Measurements from ENCODE around the gene LRGUK.
"Not testable (repeated sequence)": the region's sequence is repeated elsewhere in the genome, so short reads cannot be mapped to it uniquely, and the experiment has no call there.

LRGUK gene

GRCh38 chr7:134293002-134293740 lies 166.0 kb downstream of the LRGUK start:
- no peak overlapping the region for H3K4me2 ChIP-seq (ENCODE audit: insufficient read depth, low read length, poor library complexity, severe bottlenecking)
- H2AFZ ChIP-seq (ENCODE audit: low read length), result no peak overlapping the region
- WGBS, 2 donors (ENCODE audit: extremely low coverage in 2 of 2, insufficient read length in 2 of 2, insufficient replicate concordance in 1 of 2), result no CpG with 5 or more reads among the region's 12 CpGs
- H3K4me1 ChIP-seq (ENCODE audit: control insufficient read depth in 2 of 2, insufficient read depth in 1 of 2, low read depth in 1 of 2, low read length in 2 of 2), result no peaks in the 10 kb centered on the region
- H3K79me1 ChIP-seq (ENCODE audit: low read depth, low read length), result no peaks in the 10 kb centered on the region
- no peak overlapping the region for H2BK120ac ChIP-seq (ENCODE audit: low read depth, low read length)
- H3K4me3 ChIP-seq (ENCODE audit: low read length in 2 of 2), result no peak overlapping the region
- no peaks in the 10 kb centered on the region for H3K27me3 ChIP-seq (ENCODE audit: control insufficient read depth in 3 of 3, insufficient read depth in 3 of 3, low read depth in 1 of 3, low read length in 3 of 3)
- no peaks in the 10 kb centered on the region for H3K9me3 ChIP-seq (replicated peaks in 1 of 2; ENCODE audit: control insufficient read depth in 2 of 2, insufficient read depth in 1 of 2, low read depth in 1 of 2, low read length in 2 of 2)
- no peak overlapping the region for H3K14ac ChIP-seq (ENCODE audit: low read length)
- H2BK12ac ChIP-seq (ENCODE audit: low read length), result no peak overlapping the region
- H2BK15ac ChIP-seq (ENCODE audit: low read length), result no peak overlapping the region
- H3K27ac ChIP-seq (replicated peaks; ENCODE audit: low read length), result no peak overlapping the region
- H4K91ac ChIP-seq (ENCODE audit: low read depth, low read length, poor library complexity), result no peak overlapping the region
- H2BK5ac ChIP-seq (ENCODE audit: low read length), result no peak overlapping the region
- no peak overlapping the region for H2AK5ac ChIP-seq (ENCODE audit: low read depth, low read length)
- no peak for DNase-seq (ENCODE audit: low spot score)
- no peak overlapping the region for H3K23ac ChIP-seq (ENCODE audit: low read depth, low read length, poor library complexity)
- no peak overlapping the region for H3K9ac ChIP-seq (ENCODE audit: low read depth, low read length, poor library complexity)
- H3K36me3 ChIP-seq (replicated peaks in 1 of 2; ENCODE audit: control insufficient read depth in 2 of 2, insufficient read depth in 2 of 2, low read length in 2 of 2), result peaks cover 14 to 57% of the 10 kb centered on the region in 2 donors
- H4K8ac ChIP-seq (ENCODE audit: low read depth, low read length), result no peak overlapping the region
- H3K18ac ChIP-seq (ENCODE audit: low read length), result no peak overlapping the region
- H3K4ac ChIP-seq (ENCODE audit: low read length), result no peak overlapping the region

- H3K27ac ChIP-seq (replicated peaks; ENCODE audit: low read length); H2AFZ ChIP-seq (ENCODE audit: low read length); H3K79me1 ChIP-seq (ENCODE audit: low read depth, low read length); H4K8ac ChIP-seq (ENCODE audit: low read depth, low read length); H3K4me2 ChIP-seq (ENCODE audit: insufficient read depth, low read length, poor library complexity, severe bottlenecking); H2BK5ac ChIP-seq (ENCODE audit: low read length); H3K4me1 ChIP-seq (ENCODE audit: control insufficient read depth in 2 of 2, insufficient read depth in 1 of 2, low read depth in 1 of 2, low read length in 2 of 2); H2BK120ac ChIP-seq (ENCODE audit: low read depth, low read length); DNase-seq (ENCODE audit: low spot score); H3K27me3 ChIP-seq (ENCODE audit: control insufficient read depth in 3 of 3, insufficient read depth in 3 of 3, low read depth in 1 of 3, low read length in 3 of 3); H2AK5ac ChIP-seq (ENCODE audit: low read depth, low read length); H3K18ac ChIP-seq (ENCODE audit: low read length); H3K14ac ChIP-seq (ENCODE audit: low read length); H4K91ac ChIP-seq (ENCODE audit: low read depth, low read length, poor library complexity); H2BK12ac ChIP-seq (ENCODE audit: low read length); H2BK15ac ChIP-seq (ENCODE audit: low read length); H3K9ac ChIP-seq (ENCODE audit: low read depth, low read length, poor library complexity); H3K4me3 ChIP-seq (ENCODE audit: low read length in 2 of 2); H3K4ac ChIP-seq (ENCODE audit: low read length); H3K23ac ChIP-seq (ENCODE audit: low read depth, low read length, poor library complexity); H3K9me3 ChIP-seq (replicated peaks in 1 of 2; ENCODE audit: control insufficient read depth in 2 of 2, insufficient read depth in 1 of 2, low read depth in 1 of 2, low read length in 2 of 2): not testable (repeated sequence)
- WGBS, 2 donors (ENCODE audit: extremely low coverage in 2 of 2, insufficient read length in 2 of 2, insufficient replicate concordance in 1 of 2), result no CpG with 5 or more reads among the region's 7 CpGs
- peaks cover 16 to 82% of the 10 kb centered on the region in 2 donors for H3K36me3 ChIP-seq (replicated peaks in 1 of 2; ENCODE audit: control insufficient read depth in 2 of 2, insufficient read depth in 2 of 2, low read length in 2 of 2)
These were observed 168.8 kb downstream of the LRGUK start for GRCh38 chr7:134295982-134296381.

DNA sequence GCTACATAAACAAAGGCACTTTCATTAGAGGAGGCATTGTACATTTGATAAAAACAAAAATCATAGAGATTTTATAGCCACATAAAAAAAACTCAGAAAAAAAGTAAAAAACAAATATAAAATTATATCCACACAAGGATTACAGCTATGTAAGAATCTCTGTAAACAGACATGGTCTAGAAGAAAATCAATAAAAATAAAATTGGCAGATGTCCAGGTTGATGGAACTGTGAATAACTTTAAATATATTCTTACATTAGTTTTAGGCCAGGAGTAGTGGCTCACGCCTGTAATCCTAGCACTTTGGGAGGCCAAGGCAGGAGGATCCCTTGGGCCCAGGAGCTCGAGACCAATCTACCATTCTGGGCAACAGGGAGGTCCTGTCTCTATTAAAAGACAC lies 170.3 kb downstream of the LRGUK start:
- Histone ChIP-seq H3K4me3 (ENCODE audit: low read length in 2 of 2) (no peak overlapping the region), H3K23ac (ENCODE audit: low read depth, low read length, poor library complexity) (no peak overlapping the region), H3K79me1 (ENCODE audit: low read depth, low read length) (no peaks in the 10 kb centered on the region), H2BK12ac (ENCODE audit: low read length) (no peak overlapping the region), H2AK5ac (ENCODE audit: low read depth, low read length) (no peak overlapping the region), H4K91ac (ENCODE audit: low read depth, low read length, poor library complexity) (no peak overlapping the region), H2BK120ac (ENCODE audit: low read depth, low read length) (no peak overlapping the region), H3K27ac (replicated peaks; ENCODE audit: low read length) (no peak overlapping the region), H3K4me1 (ENCODE audit: control insufficient read depth in 2 of 2, insufficient read depth in 1 of 2, low read depth in 1 of 2, low read length in 2 of 2) (no peaks in the 10 kb centered on the region), H3K14ac (ENCODE audit: low read length) (no peak overlapping the region), H3K9ac (ENCODE audit: low read depth, low read length, poor library complexity) (no peak overlapping the region), H3K18ac (ENCODE audit: low read length) (no peak overlapping the region), H3K4me2 (ENCODE audit: insufficient read depth, low read length, poor library complexity, severe bottlenecking) (no peak overlapping the region), H3K27me3 (ENCODE audit: control insufficient read depth in 3 of 3, insufficient read depth in 3 of 3, low read depth in 1 of 3, low read length in 3 of 3) (no peaks in the 10 kb centered on the region), H3K4ac (ENCODE audit: low read length) (no peak overlapping the region), H2AFZ (ENCODE audit: low read length) (no peak overlapping the region), H2BK15ac (ENCODE audit: low read length) (no peak overlapping the region), H3K9me3 (replicated peaks in 1 of 2; ENCODE audit: control insufficient read depth in 2 of 2, insufficient read depth in 1 of 2, low read depth in 1 of 2, low read length in 2 of 2) (no peaks in the 10 kb centered on the region), H2BK5ac (ENCODE audit: low read length) (no peak overlapping the region), H3K36me3 (replicated peaks in 1 of 2; ENCODE audit: control insufficient read depth in 2 of 2, insufficient read depth in 2 of 2, low read length in 2 of 2) (peaks cover 16 to 93% of the 10 kb centered on the region in 2 donors), H4K8ac (ENCODE audit: low read depth, low read length) (no peak overlapping the region)
- no peak for DNase-seq (ENCODE audit: low spot score)
- WGBS, 2 donors (ENCODE audit: extremely low coverage in 2 of 2, insufficient read length in 2 of 2, insufficient replicate concordance in 1 of 2), result no CpG with 5 or more reads among the region's 2 CpGs

- no peaks in the 10 kb centered on the region for H3K79me1 ChIP-seq (ENCODE audit: low read depth, low read length)
- no peak overlapping the region for H3K23ac ChIP-seq (ENCODE audit: low read depth, low read length, poor library complexity)
These were observed 172.0 kb downstream of the LRGUK start for GRCh38 chr7:134298902-134299683.

More at GRCh38 chr7:134298902-134299683, 172.0 kb downstream of the LRGUK start:
- H3K4me3 ChIP-seq (ENCODE audit: low read length in 2 of 2), result no peak overlapping the region
- H3K9me3 ChIP-seq (replicated peaks in 1 of 2; ENCODE audit: control insufficient read depth in 2 of 2, insufficient read depth in 1 of 2, low read depth in 1 of 2, low read length in 2 of 2), result no peaks in the 10 kb centered on the region
- no peak overlapping the region for H2AFZ ChIP-seq (ENCODE audit: low read length)
- no peaks in the 10 kb centered on the region for H3K4me1 ChIP-seq (ENCODE audit: control insufficient read depth in 2 of 2, insufficient read depth in 1 of 2, low read depth in 1 of 2, low read length in 2 of 2)
- no peak overlapping the region for H3K18ac ChIP-seq (ENCODE audit: low read length)
- H2BK120ac ChIP-seq (ENCODE audit: low read depth, low read length), result no peak overlapping the region
- no peak overlapping the region for H2BK5ac ChIP-seq (ENCODE audit: low read length)
- DNase-seq (ENCODE audit: low spot score), result no peak
- no peak overlapping the region for H3K9ac ChIP-seq (ENCODE audit: low read depth, low read length, poor library complexity)
- H3K14ac ChIP-seq (ENCODE audit: low read length), result no peak overlapping the region
- H3K36me3 ChIP-seq (replicated peaks in 1 of 2; ENCODE audit: control insufficient read depth in 2 of 2, insufficient read depth in 2 of 2, low read length in 2 of 2), result peaks cover 11 to 97% of the 10 kb centered on the region in 2 donors
- WGBS, 2 donors (ENCODE audit: extremely low coverage in 2 of 2, insufficient read length in 2 of 2, insufficient replicate concordance in 1 of 2), result no CpG with 5 or more reads among the region's 10 CpGs
- H3K27ac ChIP-seq (replicated peaks; ENCODE audit: low read length), result no peak overlapping the region
- H4K8ac ChIP-seq (ENCODE audit: low read depth, low read length), result no peak overlapping the region
- no peak overlapping the region for H2BK12ac ChIP-seq (ENCODE audit: low read length)
- H3K27me3 ChIP-seq (ENCODE audit: control insufficient read depth in 3 of 3, insufficient read depth in 3 of 3, low read depth in 1 of 3, low read length in 3 of 3), result no peaks in the 10 kb centered on the region
- H3K4ac ChIP-seq (ENCODE audit: low read length), result no peak overlapping the region
- no peak overlapping the region for H4K91ac ChIP-seq (ENCODE audit: low read depth, low read length, poor library complexity)
- no peak overlapping the region for H3K4me2 ChIP-seq (ENCODE audit: insufficient read depth, low read length, poor library complexity, severe bottlenecking)
- no peak overlapping the region for H2BK15ac ChIP-seq (ENCODE audit: low read length)
- H2AK5ac ChIP-seq (ENCODE audit: low read depth, low read length), result no peak overlapping the region

Data from neuronal stem cell (in vitro differentiated cells).